K562 (cell line): ENCODE results near the gene RSBN1L. TPM values are rescaled to one million over a fixed set of nuclear protein-coding genes. Genes with fewer than 3 reads are reported as not detected.

Experiments
- ATAC-seq: fragments of 200-7000 bp; cut with Tn5 transposase; 3 replicates; pipeline ENCODE4 v1.9.1; 2020; ENCODE audit warnings: moderate library complexity
- BruUV-seq: library from RNA; stranded (reverse); fragments of 400-500 nt; replicated peaks from 2 replicates; lab custom pipeline; 2021; lab: Mats Ljungman, UMichigan
- CTCF ChIA-PET: fragments of 300-600 bp; formaldehyde crosslinking; extraction: SDS; loops from one replicate; lab custom pipeline; 2021; ENCODE audit warnings: low intra/inter-chr PET ratio; lab: Yijun Ruan, JAX
- POLR2A ChIA-PET: fragments of 300-600, 350-650 bp; sonication (Branson Sonifier 250); formaldehyde crosslinking; extraction: SDS; loops from one replicate; lab custom pipeline; 2021; ENCODE audit warnings: antibody characterized with exemption, inconsistent platforms; lab: Yijun Ruan, JAX
- DNase-seq, 4 experiments: peaks; one replicate each; pipeline versions ENCODE4 v3.0.0 to v3.0.0-alpha.2; 2011 to 2018; ENCODE audit warnings: low spot score in 3 of 4, mixed read lengths in 3 of 4; ENCODE audit errors: extremely low read depth in 1 of 4
- FAIRE-seq: peaks from 2 replicates; lab custom pipeline; 2011; peaks lifted over from hg19 to GRCh38; lab: Jason Lieb, UNC
- H2AFZ ChIP-seq: 2 replicates; pipeline ENCODE4 v1.6.0; 2011; ENCODE audit warnings: low read depth, low read length, control low read depth, inconsistent platforms
- H3K27ac ChIP-seq: fragments of 200-600 bp; 3 replicates; pipeline ENCODE4 v1.8.0; 2011; ENCODE audit warnings: low read depth, mild to moderate bottlenecking, control low read depth, inconsistent platforms, low read length, moderate library complexity, mixed read lengths; ENCODE audit errors: extremely low read depth
- H3K27me3 ChIP-seq, 2 experiments: fragments of 300-600 bp in 1 of 2; 2 replicates in 1 of 2; 3 replicates in 1 of 2; pipeline versions ENCODE4 v1.6.0 to v1.8.0; 2011; ENCODE audit warnings: inconsistent platforms in 2 of 2, low read length in 2 of 2, mild to moderate bottlenecking in 1 of 2, mixed read lengths in 1 of 2, moderate library complexity in 1 of 2; ENCODE audit not compliant: control insufficient read depth in 2 of 2, insufficient read depth in 2 of 2
- H3K36me3 ChIP-seq: fragments of 300-600 bp; 3 replicates; pipeline ENCODE4 v1.8.0; 2011; ENCODE audit warnings: mild to moderate bottlenecking, low read length, inconsistent platforms; ENCODE audit not compliant: control insufficient read depth, insufficient read depth
- H3K4me1 ChIP-seq, 2 experiments: fragments of 200-600 bp in 1 of 2; replicated peaks in 1 of 2; 2 replicates in 1 of 2; 3 replicates in 1 of 2; pipeline versions ENCODE4 v1.5.1 to v1.8.0; 2011; ENCODE audit warnings: inconsistent platforms in 2 of 2, low read length in 2 of 2, mild to moderate bottlenecking in 1 of 2, mixed read lengths in 1 of 2, moderate library complexity in 1 of 2; ENCODE audit not compliant: control insufficient read depth in 2 of 2, insufficient read depth in 2 of 2
- H3K4me2 ChIP-seq: 2 replicates; pipeline ENCODE4 v1.6.1; 2011; ENCODE audit warnings: low read length, control low read depth, inconsistent platforms, mixed read lengths; ENCODE audit not compliant: insufficient read depth
- H3K4me3 ChIP-seq: fragments of 200-600 bp; sonication (generic), shearing (Covaris generic); 2 replicates; pipeline ENCODE4 v1.5.1; 2016; ENCODE audit warnings: control low read depth, inconsistent platforms
- H3K79me2 ChIP-seq: fragments of 200-600 bp; 3 replicates; pipeline ENCODE4 v1.8.0; 2011; ENCODE audit warnings: low read length, inconsistent platforms; ENCODE audit not compliant: control insufficient read depth, insufficient read depth
- H3K9ac ChIP-seq, 2 experiments: 2 replicates each; pipeline versions ENCODE4 v1.6.0 to v1.6.1; 2011; ENCODE audit warnings: low read depth in 2 of 2, low read length in 2 of 2, control low read depth in 1 of 2, inconsistent platforms in 1 of 2, mild to moderate bottlenecking in 1 of 2, mixed read lengths in 1 of 2; ENCODE audit not compliant: insufficient read depth in 1 of 2
- H3K9me1 ChIP-seq: one replicate; pipeline ENCODE4 v1.6.0; 2011; ENCODE audit warnings: inconsistent platforms, mild to moderate bottlenecking, low read length, moderate library complexity; ENCODE audit not compliant: control insufficient read depth, insufficient read depth
- H3K9me3 ChIP-seq: replicated peaks from 2 replicates; pipeline ENCODE4 v1.5.1; 2011; ENCODE audit warnings: low read depth, low read length, inconsistent platforms; ENCODE audit not compliant: control insufficient read depth, insufficient read depth
- H4K20me1 ChIP-seq: replicated peaks from 2 replicates; pipeline ENCODE4 v1.6.1; 2011; ENCODE audit warnings: low read length, inconsistent platforms, mixed read lengths; ENCODE audit not compliant: control insufficient read depth, insufficient read depth
- CEBPB ChIP-seq: fragments of 450-650 bp; IDR thresholded peaks from 2 replicates; pipeline ENCODE4 v1.6.1; 2016; ENCODE audit warnings: missing genetic modification characterization, missing compliant biosample characterization
- CEBPG ChIP-seq, 3 experiments: fragments of 200-800 bp in 1 of 3; sonication (Bioruptor generic) in 1 of 3; sonication (generic) in 1 of 3; formaldehyde crosslinking in 1 of 3; IDR thresholded peaks in 2 of 3; conservative IDR thresholded peaks in 1 of 3; 2 replicates each; pipeline versions ENCODE4 v1.6.1 to v1.8.0; 2016 to 2022; ENCODE audit warnings: missing compliant biosample characterization in 2 of 3, missing genetic modification characterization in 2 of 3, mild to moderate bottlenecking in 1 of 3, missing genetic modification reagents in 1 of 3
- NR4A1 ChIP-seq, 2 experiments: fragments of 250-450 bp in 1 of 2; fragments of 450-650 bp in 1 of 2; sonication (Bioruptor Pico) in 1 of 2; IDR thresholded peaks; 2 replicates each; pipeline versions ENCODE4 v1.4.0 to v1.6.1; 2016 to 2020; ENCODE audit warnings: mild to moderate bottlenecking in 2 of 2, missing compliant biosample characterization in 1 of 2, missing genetic modification characterization in 1 of 2, moderate library complexity in 1 of 2
- ZNF512 ChIP-seq: IDR thresholded peaks from 2 replicates; pipeline ENCODE4 v1.6.1; 2016; ENCODE audit warnings: missing genetic modification characterization, missing compliant biosample characterization
- WGBS: fragments of 100-300 bp; shearing (Covaris generic); methylation state at CpG from one replicate; pipeline ENCODE4 v1.1.6; 2016; ENCODE audit warnings: low coverage, mixed read lengths; ENCODE audit not compliant: insufficient coverage; ENCODE audit errors: missing lambda C conversion rate; 5-methylcytosine and 5-hydroxymethylcytosine counted together
- in situ Hi-C: fragments of 300-500 bp; cut with MboI; formaldehyde crosslinking; loops from 4 replicates; pipeline ENCODE4 v1.15.0; 2018; ENCODE audit warnings: inconsistent platforms, mixed read lengths
- intact Hi-C: fragments of 100-400 bp; cut with micrococcal nuclease; formaldehyde crosslinking; loops from 2 replicates; pipeline ENCODE4 v1.14.2; 2022
- polyA plus RNA-seq, 8 experiments: library from polyadenylated mRNA; depleted of rRNA in 4 of 8; stranded (reverse) in 5 of 8; unstranded in 3 of 8; fragments of >200 nt; fragmentation: Nextera tagmentation in 2 of 8; fragmentation: Illumina TruSeq in 1 of 8; extraction: Ambion mirVana in 2 of 8; extraction: Trizol in 1 of 8; gene quantifications; 2 replicates each; pipeline versions ENCODE4 v1.2.1 to v1.2.3, GENCODE V29; 2011 to 2014; ENCODE audit warnings: inconsistent platforms in 1 of 8, missing spikeins in 1 of 8
- total RNA-seq, 7 experiments: library from RNA; depleted of rRNA in 6 of 7; stranded (reverse); fragments of >200 nt in 6 of 7; fragmentation: Illumina TruSeq in 2 of 7; extraction: Trizol in 2 of 7; gene quantifications; 2 replicates each; pipeline versions ENCODE4 v1.2.1 to v1.2.3, GENCODE V29; 2011 to 2021; ENCODE audit warnings: low replicate concordance in 1 of 7

The RSBN1L gene
- total and polyA plus RNA-seq, 9 of the 15 experiments (the other 6 are each of a cell fraction or from before 2014, with no cell fraction given), result 6.2 to 35.2 (median 20.1) TPM

DNA sequence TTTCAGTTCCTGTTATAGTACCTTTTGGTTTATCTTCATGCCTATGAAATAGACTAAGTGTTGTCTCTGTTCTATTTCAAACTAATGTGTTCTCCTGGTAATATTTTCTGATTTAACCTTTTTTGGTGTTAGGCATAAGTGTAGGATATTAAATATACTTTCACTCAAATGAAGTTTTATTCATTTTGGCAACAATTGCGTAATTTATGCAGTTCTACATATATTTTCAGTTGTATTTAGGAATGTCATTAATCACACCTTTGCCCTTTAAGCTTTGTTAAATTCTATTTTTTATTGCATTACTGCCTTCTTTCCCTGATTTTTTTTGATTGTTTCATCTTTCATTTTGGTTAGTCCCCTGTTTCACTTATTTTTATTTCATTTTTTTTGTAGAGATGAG is 47.3 kb downstream of the RSBN1L start:
- no peak overlapping the region for H3K4me2 ChIP-seq
- intact Hi-C loops, result no loop called here
- no peak overlapping the region for H3K27ac ChIP-seq
- H3K9me3 ChIP-seq, result no peaks in the 10 kb centered on the region
- no peak for ATAC-seq
- H3K27me3 ChIP-seq, result no peaks in the 10 kb centered on the region
- BruUV-seq, result no TSS peak
- H4K20me1 ChIP-seq, result no peaks in the 10 kb centered on the region
- in situ Hi-C loops, result no loop called here
- no peak for TF ChIP-seq CEBPG (CRISPR knock-in tag; IDR thresholded peaks at IDR 0.05)
- TF ChIP-seq CEBPG (tag; conservative IDR thresholded peaks at IDR 0.05 in 1 of 2, IDR thresholded peaks at IDR 0.05 in 1 of 2), result peak in 1 of 2 experiments; percentile 80; a peak in 2 of 4 replicates
- TF ChIP-seq CEBPB (tag), result peak; percentile 85
- TF ChIP-seq NR4A1 (CRISPR knock-in tag; IDR thresholded peaks at IDR 0.05), result no peak
- no peak for TF ChIP-seq NR4A1 (tag; IDR thresholded peaks at IDR 0.05)
- ChIA-PET CTCF (no interaction called here), POLR2A (no interaction called here)
- H3K36me3 ChIP-seq, result peaks cover 15% of the 10 kb centered on the region
- FAIRE-seq, result no peak
- H3K4me3 ChIP-seq, result no peak overlapping the region
- H3K9ac ChIP-seq, result no peak overlapping the region
- no peak overlapping the region for H2AFZ ChIP-seq
- peaks cover 10% of the 10 kb centered on the region; the same call in 1 of the 3 replicates for H3K79me2 ChIP-seq
- no peaks in the 10 kb centered on the region for H3K4me1 ChIP-seq
- WGBS, result 100% methylated on average over 1 of the region's 1 CpG
- no peaks in the 10 kb centered on the region for H3K9me1 ChIP-seq
- no peak for DNase-seq

DNA sequence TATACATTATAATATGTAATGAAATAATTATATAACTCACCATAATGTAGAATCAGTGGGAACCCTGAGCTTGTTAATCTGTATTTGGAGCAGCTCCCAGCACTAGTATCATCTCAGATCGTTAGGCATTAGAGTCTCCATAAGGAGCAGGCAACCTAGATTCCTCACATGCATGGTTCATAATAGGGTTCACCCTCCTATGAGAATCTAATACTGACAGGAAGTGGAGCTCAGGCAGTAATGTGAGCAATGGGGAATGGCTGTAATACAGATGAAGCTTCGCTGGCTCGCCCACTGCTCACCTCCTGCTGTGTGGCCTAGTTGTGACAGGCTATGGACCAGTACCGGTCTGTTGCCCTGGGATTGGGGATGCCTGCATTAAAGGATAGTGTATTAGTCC is 49.5 kb downstream of the RSBN1L start:
- TF ChIP-seq ZNF512 (tag), result no peak
- H3K36me3 ChIP-seq, result peaks cover 21% of the 10 kb centered on the region; the same call in 2 of the 3 replicates
- BruUV-seq, result no TSS peak
- ATAC-seq (no peak), DNase-seq (no peak), FAIRE-seq (no peak)
- H3K27ac ChIP-seq, result no peak overlapping the region
- no peaks in the 10 kb centered on the region for H3K9me1 ChIP-seq
- CTCF ChIA-PET, result no interaction called here
- no peaks in the 10 kb centered on the region for H3K27me3 ChIP-seq
- H3K4me2 ChIP-seq, result no peak overlapping the region
- POLR2A ChIA-PET, result interaction anchor here (0.6 to 1.0 kb wide), 2 partner anchors 17 to 50 kb away, joined by 3 read pairs; no protein-coding TSS in a partner anchor
- 0 out of 3 replicates have a peak, but pooled peaks cover 12% of the 10 kb centered on the region for H3K79me2 ChIP-seq
- H4K20me1 ChIP-seq, result no peaks in the 10 kb centered on the region; the same call in 1 of the 2 replicates
- 92% methylated on average over 4 of the region's 4 CpGs for WGBS
- no peaks in the 10 kb centered on the region for H3K9me3 ChIP-seq
- intact Hi-C loops (no loop called here), in situ Hi-C loops (no loop called here)
- H3K4me1 ChIP-seq, result no peaks in the 10 kb centered on the region
- no peak overlapping the region for H2AFZ ChIP-seq
- H3K4me3 ChIP-seq, result no peak overlapping the region
- H3K9ac ChIP-seq, result no peak overlapping the region
